ENCODE measurements around the gene TFPI.
"Not testable (repeated sequence)": the region's sequence is repeated elsewhere in the genome, so short reads cannot be mapped to it uniquely, and the experiment has no call there.

TFPI gene

DNA sequence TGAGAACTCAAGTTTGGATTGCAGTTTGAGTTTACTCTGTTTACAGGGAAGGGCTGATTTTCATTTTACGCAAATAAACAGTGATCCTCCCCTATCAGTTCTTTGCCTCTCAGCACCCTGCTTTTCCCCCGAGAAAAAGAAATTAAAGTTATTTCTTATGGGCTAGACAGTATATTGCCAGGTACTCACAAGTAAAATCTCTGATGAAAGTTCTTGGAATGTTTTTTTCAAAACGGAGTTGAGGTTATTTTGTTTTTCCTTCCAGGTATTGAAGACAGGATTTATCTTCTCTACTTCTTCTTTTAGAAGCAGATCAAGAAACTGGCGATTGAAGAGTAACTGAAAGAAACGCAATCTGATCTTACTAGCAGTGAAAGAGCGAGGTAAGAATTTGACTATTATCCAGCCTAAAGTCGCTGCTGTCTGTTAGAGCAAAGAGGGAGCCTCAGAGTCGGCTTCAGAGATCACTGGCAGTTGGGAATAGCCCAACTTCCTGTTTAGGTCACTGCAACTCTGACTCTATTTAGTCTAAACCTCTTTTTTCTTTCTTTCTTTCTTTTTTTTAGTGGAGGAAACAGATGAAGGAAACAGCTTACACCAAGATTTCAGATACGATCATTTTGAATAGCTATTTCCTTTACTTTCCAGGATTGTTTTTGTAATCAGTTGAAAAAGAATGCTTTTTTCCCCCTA, at the start of gene TFPI:
Gene TFPI, minus strand, starts transcription at position 425 of the 693 bp plus-strand sequence. CDS start 50,667 bp downstream, outside the sequence.
- DNase-seq, result no peak

DNA sequence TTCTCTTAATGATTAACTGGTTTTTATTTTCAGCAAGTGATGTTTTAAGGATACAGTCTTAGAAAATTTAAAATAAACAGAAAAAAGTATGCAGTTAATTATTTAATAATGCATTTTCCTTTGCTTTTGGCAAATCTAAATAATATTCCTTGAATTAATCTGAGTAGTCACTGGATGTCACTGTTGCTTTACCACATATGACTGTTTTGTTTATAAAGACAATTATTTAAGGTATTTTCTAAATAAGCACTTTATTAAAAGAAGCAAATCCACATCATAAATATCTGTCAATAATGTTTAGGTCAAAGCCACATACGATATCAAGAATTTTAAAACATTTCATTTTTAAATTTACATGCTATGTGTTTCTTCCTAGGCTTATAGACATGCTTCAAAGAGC, 40.6 kb upstream of the TFPI start:
- no peak for DNase-seq

DNA sequence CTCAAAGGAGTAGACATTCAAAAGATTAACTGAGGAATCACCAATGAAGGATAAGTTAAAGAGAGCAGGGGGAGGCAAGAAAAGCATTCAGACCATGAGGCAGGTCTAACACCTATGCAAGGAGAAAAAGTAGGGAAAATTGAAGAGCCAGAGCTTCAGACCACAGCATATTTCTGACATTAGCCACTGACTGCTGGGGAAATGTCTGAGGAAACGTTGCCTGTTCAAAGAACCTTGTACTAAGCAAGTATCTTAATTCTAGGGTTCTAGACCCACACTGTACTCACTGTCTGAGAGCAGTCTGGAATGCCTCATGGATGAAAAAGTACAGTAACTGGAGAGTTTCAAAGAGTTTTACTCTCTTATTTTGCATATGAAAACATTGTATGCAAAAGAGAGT, 39.5 kb upstream of the TFPI start:
- DNase-seq, result no peak

DNA sequence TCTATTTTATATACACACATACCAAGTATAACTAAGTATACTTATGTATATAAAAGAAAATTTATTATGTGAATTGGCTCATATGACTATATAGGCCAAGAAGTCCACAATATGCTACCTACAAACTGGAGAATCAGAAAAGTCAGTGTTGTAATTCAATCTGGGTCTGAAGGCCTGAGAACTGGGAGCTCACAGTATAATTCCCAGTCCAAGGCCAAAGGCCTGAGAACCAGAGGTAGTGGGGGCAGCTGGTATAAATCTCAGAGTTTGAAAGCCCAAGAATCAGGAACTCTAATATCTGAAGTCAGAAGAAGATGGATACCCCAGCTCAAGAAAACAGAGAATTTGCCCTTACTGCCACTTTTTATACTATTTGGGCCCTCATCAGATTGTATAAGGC, 38.9 kb upstream of the TFPI start:
- no peak for DNase-seq

DNA sequence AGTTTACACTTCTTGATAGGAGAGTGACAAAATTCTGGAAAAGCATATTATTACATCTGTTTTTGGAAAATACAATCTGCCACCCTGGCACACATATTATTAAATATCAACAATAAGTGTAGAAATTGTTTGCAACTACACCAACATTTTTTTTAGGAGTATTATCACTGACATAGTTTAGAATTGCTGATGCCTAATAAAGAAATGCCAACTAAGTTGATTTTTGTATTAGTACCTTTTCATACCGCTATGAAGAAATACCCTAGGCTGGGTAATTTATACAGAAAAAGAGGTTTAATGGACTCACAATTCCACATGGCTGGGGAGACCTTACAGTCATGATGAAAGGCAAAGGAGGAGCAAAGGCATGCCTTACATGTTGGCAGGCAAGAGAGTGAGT, 35.9 kb upstream of the TFPI start:
- no peak for DNase-seq

DNA sequence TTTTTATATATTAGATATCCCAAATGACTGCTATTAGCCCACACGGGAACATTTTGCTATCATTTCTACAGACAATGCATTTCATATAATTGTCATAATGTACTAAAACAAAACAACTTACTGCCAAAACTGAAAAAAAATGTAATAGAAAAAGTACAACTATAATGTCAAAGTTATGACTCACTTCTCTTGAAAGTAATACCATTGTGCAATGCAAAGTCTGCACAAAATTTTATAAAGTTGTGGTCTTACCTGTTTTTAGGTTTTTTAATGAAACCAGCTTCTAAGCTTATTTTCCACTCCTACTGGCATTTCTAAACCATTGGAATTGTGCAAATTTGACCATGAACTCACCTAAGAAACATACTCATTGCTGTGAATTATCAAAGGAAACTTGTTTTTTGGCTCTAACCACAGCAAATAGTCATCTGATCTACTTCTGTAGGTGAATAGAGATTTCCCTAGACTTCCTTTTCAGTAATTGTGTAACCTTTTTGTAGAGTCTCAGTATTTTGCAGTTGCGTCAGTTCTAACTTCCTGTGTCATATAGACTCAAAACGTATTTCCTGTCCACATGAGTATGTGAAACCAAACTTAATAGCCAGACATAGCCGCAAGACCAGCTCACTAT, 31.9 kb upstream of the TFPI start:
- DNase-seq, result no peak

DNA sequence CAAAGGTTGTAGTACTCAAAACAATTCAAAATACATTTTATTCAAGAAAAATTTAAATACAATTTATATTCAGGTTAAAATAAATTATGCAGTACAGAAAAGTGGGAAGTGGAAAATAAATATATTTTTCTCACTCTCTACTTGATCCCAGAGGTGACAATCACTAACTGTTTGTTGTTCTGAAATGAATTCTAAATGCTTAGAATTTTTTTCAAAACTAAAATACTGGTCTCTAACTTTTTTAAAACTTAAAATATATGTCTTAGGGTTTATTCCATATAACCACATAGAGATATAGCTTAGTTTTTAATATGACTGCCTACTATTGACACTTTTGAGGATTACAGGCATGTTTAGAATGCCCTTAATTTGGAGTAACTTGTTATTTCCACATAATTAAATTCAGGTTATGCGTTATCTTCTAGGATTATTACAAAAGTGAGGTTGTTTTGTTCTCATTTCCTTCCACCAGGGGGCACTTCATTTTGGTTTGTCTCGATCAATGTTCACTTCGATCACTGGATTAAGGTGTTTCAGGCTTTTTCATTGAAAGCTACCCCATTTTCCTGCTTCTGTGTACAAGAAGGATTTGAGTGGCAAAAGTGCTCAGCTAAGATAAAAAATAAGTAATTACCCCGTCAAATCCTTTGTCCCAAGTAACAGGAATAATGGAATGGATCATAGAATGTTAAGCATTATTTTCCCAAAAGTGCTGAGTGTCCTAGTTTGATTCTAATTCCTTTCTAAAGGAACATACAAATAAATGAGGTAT, 27.1 kb upstream of the TFPI start:
- DNase-seq, result no peak

DNA sequence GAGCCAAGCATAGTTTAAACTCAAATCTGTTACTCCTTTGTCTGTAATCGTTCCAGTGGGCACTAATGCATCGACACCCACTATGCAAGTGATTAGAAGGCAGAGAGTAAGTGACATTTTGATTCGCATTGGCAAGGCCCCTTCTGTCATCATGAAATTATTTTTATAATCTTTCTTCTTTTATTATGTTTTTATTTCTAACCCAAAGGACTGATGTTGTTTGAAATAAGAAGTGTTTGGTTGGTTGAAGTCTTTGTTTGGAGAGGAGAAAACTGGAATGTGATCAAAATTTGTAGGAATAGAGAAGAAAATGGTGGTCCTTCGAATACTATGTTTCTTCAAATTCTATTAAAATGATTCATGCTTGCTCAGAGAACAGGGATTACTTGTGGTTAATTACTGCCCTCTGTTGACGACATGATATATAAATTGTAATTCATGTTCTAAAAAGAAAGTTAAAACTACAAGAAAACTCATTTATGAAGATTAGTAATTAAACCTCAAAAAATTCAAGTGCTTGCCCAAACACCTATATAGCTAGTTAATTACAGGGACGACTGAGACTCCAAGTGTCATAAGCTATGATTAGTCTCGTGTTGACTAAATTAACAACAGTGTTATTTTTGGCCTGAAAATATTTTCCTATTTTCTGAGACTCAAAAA, 26.4 kb upstream of the TFPI start:
- no peak for DNase-seq

DNA sequence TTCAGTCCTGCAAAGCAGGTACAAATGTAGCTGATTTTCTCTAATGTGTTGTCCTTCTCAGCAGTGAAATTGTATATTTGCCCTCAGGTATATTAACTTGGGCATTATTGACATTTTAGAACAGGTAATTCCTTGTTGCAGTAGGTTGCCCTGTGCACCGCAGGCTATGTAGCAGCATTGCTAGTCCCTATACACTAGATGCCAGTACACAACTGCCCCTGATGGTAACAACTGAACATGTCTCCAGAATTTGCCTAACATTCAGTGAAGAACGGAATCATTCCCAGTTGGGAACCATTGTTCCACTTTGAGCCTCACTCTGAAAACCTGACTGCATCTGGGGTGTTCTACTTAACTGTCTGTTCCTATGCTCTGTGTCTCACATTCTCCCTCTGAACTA, 23.1 kb upstream of the TFPI start:
- DNase-seq, result no peak

DNA sequence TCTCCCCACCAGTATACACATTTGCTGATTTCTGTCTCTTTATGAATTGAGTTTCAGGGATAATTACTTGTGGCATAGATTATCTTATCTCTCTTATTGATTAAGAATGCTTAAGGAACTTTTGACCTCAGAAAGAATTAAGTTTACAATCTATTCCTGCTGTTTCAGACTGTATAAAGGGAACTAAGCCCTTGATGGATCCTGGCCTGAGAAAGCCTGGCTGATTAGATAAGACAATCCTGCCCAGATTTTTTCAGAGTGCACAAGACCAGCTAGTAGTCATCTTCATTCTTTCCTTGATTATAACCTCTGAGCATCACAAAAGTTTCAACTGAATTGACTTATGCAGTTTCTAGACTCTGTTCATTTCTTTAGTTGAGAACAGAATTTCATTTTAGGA, 22.7 kb upstream of the TFPI start:
- no peak for DNase-seq

DNA sequence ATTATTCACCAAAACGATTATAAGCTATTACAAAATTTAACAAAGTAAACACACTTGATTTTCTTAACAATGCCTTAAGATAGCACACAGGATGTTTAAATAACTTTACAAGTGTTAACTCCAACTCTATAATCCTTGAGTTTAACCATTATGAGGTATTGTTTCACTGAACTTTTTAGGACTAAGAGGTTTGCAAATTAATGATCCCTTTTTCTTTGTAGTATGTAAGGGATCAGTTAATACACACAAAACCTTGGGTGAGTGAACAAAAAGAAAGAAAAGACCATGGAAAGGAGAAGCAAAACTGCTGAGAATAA, 21.5 kb upstream of the TFPI start:
- no peak for DNase-seq

DNA sequence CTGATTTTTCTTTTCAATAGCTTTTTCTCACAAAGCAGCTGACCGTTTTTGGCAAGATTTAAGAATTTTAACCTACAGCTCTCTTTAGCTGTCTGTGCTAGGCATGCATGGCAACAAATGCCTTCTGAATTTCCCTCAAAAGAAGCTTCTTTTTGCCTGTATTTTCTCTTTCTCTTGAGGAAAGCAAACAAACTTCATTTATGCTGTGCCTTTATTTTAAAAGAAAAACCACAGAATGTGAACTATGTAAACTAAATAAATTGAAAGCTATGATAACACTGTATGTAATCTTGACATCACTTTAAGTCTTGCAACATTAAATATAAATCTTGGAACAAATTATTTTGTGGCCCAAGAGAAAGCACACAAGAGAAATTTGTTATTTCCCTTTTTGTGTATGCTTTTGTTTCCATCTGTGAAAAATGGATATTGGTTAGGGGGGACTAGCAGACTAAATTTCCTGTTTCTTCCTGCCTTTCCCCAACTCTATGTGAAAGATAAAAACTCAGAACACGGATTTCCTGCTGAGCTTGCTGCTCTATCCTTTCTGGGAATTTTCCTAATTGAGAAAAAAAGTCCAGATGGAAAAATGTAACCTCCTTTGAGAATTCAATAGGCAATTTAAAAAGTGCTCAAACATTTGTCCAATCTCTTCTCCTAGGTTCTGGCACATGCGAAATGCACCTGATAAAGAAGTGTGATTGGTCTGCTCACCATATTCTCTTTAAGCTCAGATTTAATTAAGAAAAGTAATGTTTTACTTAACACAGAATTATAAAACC, 20.9 kb upstream of the TFPI start:
- no peak for DNase-seq

DNA sequence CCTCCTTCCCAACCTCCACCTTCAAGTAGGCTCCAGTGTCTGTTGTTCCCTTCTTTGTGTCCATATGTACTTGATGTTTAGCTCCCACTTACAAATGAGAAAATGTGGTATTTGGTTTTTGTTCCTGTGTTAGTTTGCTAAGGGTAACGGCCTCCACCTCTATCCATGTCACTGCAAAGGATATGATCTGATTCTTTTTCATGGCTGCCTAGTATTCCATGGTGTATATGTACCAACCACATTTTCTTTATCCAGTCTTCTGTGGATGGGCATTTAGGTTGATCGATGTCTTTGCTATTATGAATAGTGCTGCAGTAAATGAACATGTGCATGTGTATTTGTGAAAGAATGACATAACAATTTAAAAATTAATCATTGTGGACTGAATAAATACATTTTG, 19.5 kb upstream of the TFPI start:
- no peak for DNase-seq

DNA sequence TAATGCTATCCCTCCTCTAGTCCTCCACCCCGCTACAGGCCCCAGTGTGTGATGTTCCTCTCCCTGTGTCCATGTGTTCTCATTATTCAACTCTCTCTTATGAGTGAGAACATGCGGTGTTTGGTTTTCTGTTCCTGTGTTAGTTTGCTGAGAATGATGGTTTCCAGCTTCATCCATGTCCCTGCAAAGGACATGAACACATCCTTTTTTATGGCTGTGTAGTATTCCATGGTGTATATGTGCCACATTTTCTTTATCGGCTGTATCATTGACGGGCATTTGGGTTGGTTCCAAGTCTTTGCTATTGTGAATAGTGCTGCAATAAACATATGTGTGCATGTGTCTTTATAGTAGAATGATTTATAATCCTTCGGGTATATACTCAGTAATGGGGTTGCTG, 17.8 kb upstream of the TFPI start:
- not testable (repeated sequence) for DNase-seq

DNA sequence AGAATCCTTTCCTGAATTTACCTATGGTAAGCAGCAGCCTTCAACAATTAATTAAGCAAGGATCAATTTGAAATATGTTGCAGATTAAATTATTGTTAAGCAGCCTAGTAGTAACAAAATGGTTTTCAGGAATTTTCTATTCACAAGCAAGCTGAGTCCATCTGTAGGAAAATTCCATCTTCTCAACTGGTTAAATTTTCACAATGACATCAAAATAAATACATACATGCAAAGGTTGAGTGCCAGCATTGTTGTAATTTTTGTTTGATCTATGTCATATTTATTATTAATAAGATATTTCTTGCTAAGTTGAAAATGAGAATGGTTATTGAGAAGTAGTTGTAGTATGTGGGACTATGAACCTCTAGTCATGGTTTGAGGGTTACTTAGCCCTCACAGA, 15.3 kb upstream of the TFPI start:
- no peak for DNase-seq

DNA sequence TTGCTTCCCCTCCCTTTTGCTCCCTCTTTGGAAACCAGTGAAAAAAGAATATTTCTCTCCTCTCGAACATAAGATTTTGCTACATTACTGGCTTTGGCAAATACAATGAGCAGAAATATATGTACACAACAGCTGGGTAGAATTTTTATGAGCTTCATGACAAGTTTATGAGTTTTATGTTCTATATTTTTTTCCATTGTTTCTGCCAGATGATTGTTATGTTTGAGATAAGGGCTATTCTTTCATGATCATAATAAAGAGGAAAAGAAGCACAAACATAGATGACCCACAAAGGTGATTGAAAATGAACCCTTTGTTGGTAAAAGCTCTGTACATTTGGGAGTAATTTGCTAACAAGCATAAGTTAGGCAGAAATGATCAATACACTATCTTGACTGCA, 14.8 kb upstream of the TFPI start:
- DNase-seq, result no peak

DNA sequence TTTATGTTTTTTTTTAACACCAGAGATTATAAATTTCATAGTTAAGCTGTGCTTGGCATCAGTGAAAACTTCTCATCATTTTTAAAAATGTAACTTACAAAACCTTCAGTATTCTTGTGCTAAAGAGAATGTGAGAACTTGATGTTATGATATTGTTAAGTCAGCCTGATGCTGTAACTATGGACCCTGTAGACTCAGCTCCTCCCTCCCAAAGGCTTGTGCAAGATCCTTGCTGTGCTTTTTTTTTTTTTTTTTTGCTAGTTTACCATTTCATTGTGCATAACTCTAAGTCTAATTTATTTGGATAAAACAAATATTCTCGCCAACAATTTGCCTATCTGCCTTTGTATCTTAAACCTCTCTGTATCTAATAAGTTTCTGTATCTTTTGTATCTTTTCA, 12.9 kb upstream of the TFPI start:
- DNase-seq, result no peak

DNA sequence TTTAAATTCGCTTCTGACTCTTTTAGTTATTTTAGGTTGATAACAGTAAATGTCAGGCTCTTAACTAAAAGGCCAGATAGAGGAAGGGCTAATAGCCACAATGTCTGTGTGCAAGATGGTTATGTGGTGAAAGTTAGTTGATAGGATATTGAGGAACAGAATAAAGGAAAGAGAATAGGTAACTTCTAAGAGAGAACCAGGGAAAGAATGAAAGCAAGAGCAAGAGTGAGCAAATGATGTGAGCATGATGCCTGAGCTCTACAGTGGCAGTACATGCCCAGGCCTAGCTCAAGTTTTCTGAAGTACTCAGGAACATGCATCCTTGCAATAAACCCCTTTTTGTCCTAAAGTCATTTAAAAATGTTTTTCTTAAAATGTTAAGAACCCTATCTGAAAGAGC, 12.5 kb upstream of the TFPI start:
- DNase-seq, result no peak

DNA sequence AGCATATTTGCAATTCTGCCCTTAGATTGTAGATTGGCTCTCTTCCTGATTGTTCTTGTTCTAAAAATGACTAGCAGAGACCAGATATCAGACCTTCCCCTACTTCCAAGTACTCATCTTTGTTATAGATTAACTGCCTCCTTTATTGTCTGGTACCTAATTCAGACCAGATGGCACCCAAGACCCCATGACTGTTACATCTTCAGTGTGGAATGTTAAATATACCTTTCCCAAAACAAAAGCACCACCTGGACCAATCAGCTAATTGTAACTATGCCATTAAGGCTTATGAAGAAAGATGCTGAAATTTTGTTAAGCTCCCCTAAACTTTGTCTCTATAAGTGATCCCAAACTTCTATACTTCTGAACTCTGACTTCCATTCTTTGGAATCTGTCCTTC, 12.0 kb upstream of the TFPI start:
- no peak for DNase-seq

DNA sequence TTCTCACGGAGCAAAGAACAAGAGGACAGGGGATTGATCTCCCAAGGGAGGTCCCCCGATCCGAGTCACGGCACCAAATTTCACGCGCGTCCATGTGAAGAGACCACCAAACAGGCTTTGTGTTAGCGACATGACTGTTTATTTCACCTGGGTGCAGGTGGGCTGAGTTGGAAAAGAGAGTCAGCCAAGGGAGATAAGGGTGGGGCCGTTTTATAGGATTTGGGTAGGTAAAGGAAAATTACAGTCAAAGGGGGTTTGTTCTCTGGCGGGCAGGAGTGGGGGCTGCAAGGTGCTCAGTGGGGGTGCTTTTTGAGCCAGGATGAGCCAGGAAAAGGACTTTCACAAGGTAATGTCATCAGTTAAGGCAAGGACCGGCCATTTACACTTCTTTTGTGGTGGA, 11.4 kb upstream of the TFPI start:
- not testable (repeated sequence) for DNase-seq

DNA sequence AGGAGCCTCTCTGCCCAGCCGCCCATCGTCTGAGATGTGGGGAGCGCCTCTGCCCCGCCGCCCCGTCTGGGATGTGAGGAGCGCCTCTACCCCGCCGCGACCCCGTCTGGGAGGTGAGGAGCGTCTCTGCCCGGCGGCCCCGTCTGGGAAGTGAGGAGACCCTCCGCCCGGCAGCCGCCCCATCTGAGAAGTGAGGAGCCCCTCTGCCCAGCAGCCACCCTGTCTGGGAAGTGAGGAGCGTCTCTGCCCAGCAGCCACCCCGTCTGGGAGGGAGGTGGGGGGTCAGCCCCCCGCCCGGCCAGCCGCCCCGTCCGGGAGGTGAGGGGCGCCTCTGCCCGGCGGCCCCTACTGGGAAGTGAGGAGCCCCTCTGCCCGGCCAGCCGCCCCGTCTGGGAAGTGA, 2.3 kb upstream of the TFPI start:
- not testable (repeated sequence) for DNase-seq

DNA sequence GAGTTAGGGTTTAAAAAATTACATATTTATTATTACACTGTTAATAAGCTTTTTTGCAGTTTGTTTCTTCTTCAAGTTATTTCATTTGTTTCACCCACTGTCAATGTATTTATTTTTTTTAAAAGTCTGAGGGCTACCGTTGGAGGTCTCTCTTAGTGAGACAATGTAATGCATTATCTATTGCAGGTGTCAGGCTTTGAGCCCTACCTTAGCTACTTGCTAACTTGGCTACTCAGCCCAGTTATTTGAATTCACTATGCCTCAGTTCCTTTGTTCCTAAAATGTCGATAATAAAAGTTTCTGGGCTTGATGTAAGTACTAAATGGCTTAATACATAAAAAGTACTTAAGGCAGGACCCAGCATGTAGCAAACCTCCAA, 458 bp upstream of the TFPI start:
- DNase-seq, result no peak

Measured in NCI-H187 (cell line).